IPS DF 6.9 (cell line): ENCODE data around the gene ISL1.
A peak's percentile ranks its signal among the peaks of the same experiment; 100 is the strongest.

ENCODE experiments used
- DNase-seq: peaks from one replicate; pipeline ENCODE4 v3.0.0-alpha.2; 2013; ENCODE audit warnings: low read depth, low spot score
- H3K27ac ChIP-seq: one replicate; pipeline ENCODE4 v1.5.1; 2013; ENCODE audit warnings: low read length, control low read depth
- H3K27me3 ChIP-seq: 2 replicates; pipeline ENCODE4 v1.6.1; 2013; ENCODE audit warnings: mild to moderate bottlenecking, low read length; ENCODE audit not compliant: control insufficient read depth, insufficient read depth
- H3K36me3 ChIP-seq: 2 replicates; pipeline ENCODE4 v1.6.1; 2013; ENCODE audit warnings: low read length; ENCODE audit not compliant: control insufficient read depth, insufficient read depth
- H3K4me1 ChIP-seq: 2 replicates; pipeline ENCODE4 v1.6.1; 2013; ENCODE audit warnings: low read length; ENCODE audit not compliant: control insufficient read depth, insufficient read depth
- H3K4me3 ChIP-seq: 2 replicates; pipeline ENCODE4 v1.5.1; 2013; ENCODE audit warnings: mild to moderate bottlenecking, low read length
- H3K9me3 ChIP-seq: 2 replicates; pipeline ENCODE4 v1.6.1; 2013; ENCODE audit warnings: low read length, inconsistent platforms; ENCODE audit not compliant: control insufficient read depth, insufficient read depth
- WGBS: extraction: QIAGEN DNeasy Blood & Tissue Kit; methylation state at CpG from one replicate; pipeline ENCODE4 v1.1.7; 2013; ENCODE audit warnings: mixed read lengths, missing lambda C conversion rate; ENCODE audit not compliant: insufficient read length, insufficient coverage; 5-methylcytosine and 5-hydroxymethylcytosine counted together

The ISL1 gene

DNA sequence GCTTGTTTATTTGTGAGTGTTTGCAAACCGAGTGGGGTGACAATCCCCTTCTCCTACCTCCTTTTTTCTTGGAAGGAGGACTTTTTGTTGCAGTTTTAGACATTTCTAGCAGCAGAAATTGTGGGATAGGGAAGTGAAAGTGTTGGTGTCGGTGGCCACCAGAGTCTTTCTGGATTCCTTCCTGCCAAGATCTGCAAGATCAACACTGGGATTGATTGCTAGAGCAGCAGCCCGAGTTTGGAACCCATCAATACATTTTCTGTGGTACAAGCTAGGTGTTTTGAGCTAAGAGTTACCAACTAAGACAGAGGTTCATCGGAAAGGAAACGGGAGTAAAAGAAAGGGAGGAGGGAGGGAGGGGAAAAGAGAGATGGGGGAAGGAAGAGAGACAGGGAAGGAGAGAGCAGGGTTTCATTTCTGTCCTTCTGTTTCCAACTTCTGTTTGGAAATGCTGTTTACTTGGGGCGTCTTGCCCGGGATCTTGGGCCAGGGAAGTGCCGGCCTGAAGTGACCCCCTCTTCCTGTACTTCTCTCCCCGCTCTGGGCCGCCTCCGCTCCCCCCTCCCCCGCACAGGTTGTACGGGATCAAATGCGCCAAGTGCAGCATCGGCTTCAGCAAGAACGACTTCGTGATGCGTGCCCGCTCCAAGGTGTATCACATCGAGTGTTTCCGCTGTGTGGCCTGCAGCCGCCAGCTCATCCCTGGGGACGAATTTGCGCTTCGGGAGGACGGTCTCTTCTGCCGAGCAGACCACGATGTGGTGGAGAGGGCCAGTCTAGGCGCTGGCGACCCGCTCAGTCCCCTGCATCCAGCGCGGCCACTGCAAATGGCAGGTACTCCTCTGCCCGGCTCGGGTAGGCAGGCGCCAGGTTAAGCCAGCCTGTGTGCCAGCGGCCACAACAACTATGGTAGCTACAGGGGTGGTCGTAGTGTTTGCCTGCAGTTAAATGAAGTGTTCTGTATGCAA is 4.0 kb downstream of the ISL1 start:
- Histone ChIP-seq H3K9me3 (no peaks in the 10 kb centered on the region), H3K27me3 (peaks cover 65% of the 10 kb centered on the region), H3K36me3 (no peaks in the 10 kb centered on the region), H3K4me3 (peak overlapping the region; percentile 18; the same call in 1 of the 2 replicates), H3K27ac (no peak overlapping the region), H3K4me1 (peaks cover 12% of the 10 kb centered on the region; the same call in 1 of the 2 replicates)
- no CpG with 5 or more reads among the region's 38 CpGs for WGBS
- no peak for DNase-seq

DNA sequence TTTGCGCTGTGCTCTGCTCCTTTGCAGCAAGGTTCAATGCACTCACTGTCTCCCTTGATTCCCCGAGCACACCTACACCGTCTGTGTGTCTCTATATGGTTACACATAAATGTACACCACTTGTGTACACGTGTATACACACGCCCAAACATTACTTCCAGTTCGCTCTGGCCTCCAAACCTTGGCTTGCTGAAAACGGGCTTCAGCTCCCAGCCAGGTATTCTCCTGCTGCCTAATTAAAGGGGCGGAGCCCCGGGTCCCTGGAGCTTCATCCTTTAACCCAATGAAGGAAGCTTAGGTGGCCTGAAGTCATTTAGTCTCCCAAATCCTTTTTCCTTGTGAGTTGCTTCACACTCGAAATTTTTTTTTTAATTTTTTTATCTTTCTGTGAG is 4.6 kb downstream of the ISL1 start:
- H3K4me1 ChIP-seq, result peaks cover 12% of the 10 kb centered on the region; the same call in 1 of the 2 replicates
- peak overlapping the region; percentile 18; the same call in 1 of the 2 replicates for H3K4me3 ChIP-seq
- H3K27ac ChIP-seq, result no peak overlapping the region
- no peaks in the 10 kb centered on the region for H3K36me3 ChIP-seq
- DNase-seq, result no peak
- H3K9me3 ChIP-seq, result no peaks in the 10 kb centered on the region
- H3K27me3 ChIP-seq, result peaks cover 65% of the 10 kb centered on the region
- no CpG with 5 or more reads among the region's 10 CpGs for WGBS

DNA sequence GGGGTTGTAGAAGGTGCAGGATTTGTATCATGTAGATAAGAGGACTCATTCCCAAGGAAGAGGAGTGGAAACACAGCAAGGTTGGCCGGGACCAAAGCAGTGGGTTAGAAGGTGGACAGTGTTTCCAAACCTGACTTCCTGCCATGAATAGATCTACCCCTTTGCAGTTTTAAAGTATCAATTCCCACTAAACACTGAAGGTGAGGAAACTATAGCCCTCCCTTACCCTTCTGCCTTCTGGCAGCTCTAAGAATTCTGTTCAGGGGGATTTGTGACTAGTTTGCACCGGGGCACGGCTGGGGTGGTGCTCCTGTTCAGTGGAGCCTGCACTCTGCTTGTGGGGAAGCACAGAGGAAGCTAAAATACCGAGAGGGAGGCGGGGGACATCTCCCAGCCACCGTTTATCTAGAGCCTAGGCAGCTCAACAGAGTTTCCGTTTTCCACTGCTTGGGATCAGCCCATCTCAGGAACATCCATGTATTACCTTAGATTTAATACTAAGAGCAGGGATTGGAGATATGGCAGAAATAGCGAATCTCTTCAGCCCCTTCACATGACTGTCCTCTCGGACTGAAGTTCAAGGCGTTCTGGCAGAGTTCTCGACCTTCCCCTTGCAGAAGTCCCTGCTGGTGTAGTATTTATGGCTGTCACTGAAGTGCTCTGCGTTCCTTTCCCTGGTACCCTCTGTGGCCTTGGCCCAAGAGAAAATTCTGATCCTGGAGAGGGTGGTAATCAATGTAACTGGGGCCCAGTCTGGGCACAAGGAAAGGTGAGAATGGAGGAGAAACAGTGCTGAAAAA is 5.4 kb downstream of the ISL1 start:
- peaks cover 10% of the 10 kb centered on the region; the same call in 1 of the 2 replicates for H3K4me1 ChIP-seq
- peaks cover 70% of the 10 kb centered on the region for H3K27me3 ChIP-seq
- H3K27ac ChIP-seq, result no peak overlapping the region
- no peaks in the 10 kb centered on the region for H3K9me3 ChIP-seq
- no peak overlapping the region for H3K4me3 ChIP-seq
- WGBS, result no CpG with 5 or more reads among the region's 12 CpGs
- no peak for DNase-seq
- no peaks in the 10 kb centered on the region for H3K36me3 ChIP-seq

DNA sequence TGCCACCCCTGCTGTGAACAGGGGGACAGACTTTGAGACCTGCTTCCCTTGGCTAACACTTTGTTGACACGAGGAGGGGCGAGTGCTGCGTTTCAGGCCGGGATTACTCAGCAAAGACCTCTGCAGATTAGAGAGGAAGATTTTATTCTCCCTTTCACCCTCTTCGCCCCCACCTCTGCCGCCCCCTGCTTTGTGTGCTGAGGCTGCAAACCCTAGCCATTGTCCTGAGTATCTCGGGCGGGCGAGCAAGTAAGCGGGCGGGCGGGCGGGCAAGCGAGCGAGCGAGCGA is 6.0 kb downstream of the ISL1 start:
- no peak overlapping the region for H3K27ac ChIP-seq
- peaks cover 69% of the 10 kb centered on the region for H3K27me3 ChIP-seq
- DNase-seq, result no peak
- H3K4me3 ChIP-seq, result no peak overlapping the region
- no peaks in the 10 kb centered on the region for H3K9me3 ChIP-seq
- WGBS, result no CpG with 5 or more reads among the region's 17 CpGs
- no peaks in the 10 kb centered on the region for H3K36me3 ChIP-seq
- peaks cover 10% of the 10 kb centered on the region; the same call in 1 of the 2 replicates for H3K4me1 ChIP-seq

DNA sequence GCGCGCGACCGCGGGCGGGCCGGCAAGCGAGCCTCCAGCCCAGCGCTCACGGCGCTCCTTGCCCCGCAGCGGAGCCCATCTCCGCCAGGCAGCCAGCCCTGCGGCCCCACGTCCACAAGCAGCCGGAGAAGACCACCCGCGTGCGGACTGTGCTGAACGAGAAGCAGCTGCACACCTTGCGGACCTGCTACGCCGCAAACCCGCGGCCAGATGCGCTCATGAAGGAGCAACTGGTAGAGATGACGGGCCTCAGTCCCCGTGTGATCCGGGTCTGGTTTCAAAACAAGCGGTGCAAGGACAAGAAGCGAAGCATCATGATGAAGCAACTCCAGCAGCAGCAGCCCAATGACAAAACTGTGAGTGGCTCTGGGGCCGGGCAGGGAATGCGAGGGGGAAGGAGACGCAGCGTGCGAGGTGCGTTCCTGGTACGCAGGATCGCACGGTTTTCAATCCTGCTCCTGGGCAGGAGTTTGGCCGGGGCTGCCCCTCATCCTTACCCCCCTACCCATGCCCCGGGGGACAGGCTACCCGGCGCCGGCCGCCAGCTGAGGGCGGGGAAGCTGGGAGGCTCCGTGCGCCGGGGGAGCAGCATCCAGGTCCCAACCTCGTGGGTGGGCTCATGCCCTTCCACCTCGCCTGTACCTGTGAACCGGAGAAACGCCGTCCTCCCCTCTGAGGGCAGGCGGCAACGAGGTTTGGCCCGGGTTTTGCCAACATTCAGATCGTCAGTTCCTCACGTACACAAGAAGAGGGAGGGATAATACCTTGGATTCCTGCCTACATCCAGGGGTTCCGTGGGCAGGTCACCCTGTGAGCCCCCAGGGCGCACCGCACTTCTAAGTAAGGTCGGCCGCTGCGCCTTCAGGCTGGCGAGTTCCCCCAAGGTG is 6.6 kb downstream of the ISL1 start:
- peaks cover 10% of the 10 kb centered on the region; the same call in 1 of the 2 replicates for H3K4me1 ChIP-seq
- H3K4me3 ChIP-seq, result peak overlapping the region; percentile 43; the same call in 1 of the 2 replicates
- no peaks in the 10 kb centered on the region for H3K36me3 ChIP-seq
- WGBS, result no CpG with 5 or more reads among the region's 68 CpGs
- no peak overlapping the region for H3K27ac ChIP-seq
- H3K27me3 ChIP-seq, result peaks cover 65% of the 10 kb centered on the region
- DNase-seq, result no peak
- H3K9me3 ChIP-seq, result no peaks in the 10 kb centered on the region

DNA sequence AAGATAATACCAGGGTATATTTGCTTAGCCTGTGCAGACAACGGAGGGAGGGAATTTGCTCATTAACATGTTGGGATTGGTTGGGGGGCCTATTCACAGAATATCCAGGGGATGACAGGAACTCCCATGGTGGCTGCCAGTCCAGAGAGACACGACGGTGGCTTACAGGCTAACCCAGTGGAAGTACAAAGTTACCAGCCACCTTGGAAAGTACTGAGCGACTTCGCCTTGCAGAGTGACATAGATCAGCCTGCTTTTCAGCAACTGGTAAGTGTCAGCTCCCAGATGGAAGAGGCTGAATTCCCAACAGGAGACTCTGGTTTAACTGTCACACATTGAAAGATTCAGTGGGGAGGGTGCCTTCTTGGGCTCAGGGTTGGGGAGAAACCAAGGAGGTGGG is 7.9 kb downstream of the ISL1 start:
- no peaks in the 10 kb centered on the region for H3K36me3 ChIP-seq
- DNase-seq, result no peak
- H3K27ac ChIP-seq, result no peak overlapping the region
- WGBS, result no CpG with 5 or more reads among the region's 5 CpGs
- H3K9me3 ChIP-seq, result no peaks in the 10 kb centered on the region
- no peak overlapping the region for H3K4me3 ChIP-seq
- peaks cover 13% of the 10 kb centered on the region for H3K4me1 ChIP-seq
- H3K27me3 ChIP-seq, result peaks cover 75% of the 10 kb centered on the region

DNA sequence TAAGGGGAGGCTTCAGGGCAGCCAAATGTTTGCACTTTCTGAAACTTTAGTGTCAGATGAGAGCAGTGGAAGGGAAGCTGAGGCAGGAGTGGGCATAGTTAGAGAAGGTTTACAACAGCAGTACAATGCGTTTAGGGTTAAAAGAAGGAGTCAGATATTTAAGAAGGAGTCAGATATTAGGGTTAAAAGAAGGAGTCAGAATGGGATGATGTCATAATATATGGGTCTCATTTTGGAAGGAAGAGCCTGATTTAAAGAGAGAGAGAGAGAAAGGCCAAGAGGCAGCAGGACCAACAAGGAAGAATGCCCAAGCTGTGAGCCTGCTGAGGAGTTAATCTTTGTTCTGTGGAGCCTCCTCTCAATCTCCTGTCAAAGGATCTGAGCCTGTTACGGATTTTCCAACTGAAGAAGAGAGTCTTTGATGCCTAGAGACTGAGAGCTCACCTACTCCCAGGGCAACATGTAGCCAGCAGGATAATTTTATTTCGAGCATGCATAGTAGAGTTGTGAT is 9.5 kb downstream of the ISL1 start:
- Histone ChIP-seq H3K4me1 (peaks cover 13% of the 10 kb centered on the region), H3K27ac (no peak overlapping the region), H3K4me3 (no peak overlapping the region), H3K36me3 (no peaks in the 10 kb centered on the region), H3K27me3 (peaks cover 76% of the 10 kb centered on the region), H3K9me3 (no peaks in the 10 kb centered on the region)
- no CpG with 5 or more reads among the region's 3 CpGs for WGBS
- DNase-seq, result no peak

DNA sequence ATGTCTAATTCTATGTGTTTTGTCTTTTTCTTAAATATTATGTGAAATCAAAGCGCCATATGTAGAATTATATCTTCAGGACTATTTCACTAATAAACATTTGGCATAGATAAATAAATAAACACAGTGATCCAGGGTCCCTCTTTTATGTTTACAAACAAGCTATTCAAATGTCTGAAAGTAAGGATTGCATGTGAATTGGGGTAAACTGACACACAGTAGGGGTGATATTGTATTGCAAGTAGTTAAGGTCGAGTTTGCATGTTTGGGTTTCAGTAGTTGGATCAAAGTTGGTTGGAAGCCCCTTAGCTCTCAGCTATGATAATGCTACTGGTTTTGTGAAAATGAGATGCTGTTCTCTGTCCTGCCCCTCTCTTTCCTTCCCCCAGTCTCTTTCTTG is 11.4 kb downstream of the ISL1 start:
- peaks cover 9% of the 10 kb centered on the region for H3K4me1 ChIP-seq
- H3K36me3 ChIP-seq, result no peaks in the 10 kb centered on the region
- H3K4me3 ChIP-seq, result no peak overlapping the region
- no peak for DNase-seq
- H3K27me3 ChIP-seq, result peaks cover 78% of the 10 kb centered on the region
- no peak overlapping the region for H3K27ac ChIP-seq
- H3K9me3 ChIP-seq, result no peaks in the 10 kb centered on the region
- no CpG with 5 or more reads among the region's 2 CpGs for WGBS

DNA sequence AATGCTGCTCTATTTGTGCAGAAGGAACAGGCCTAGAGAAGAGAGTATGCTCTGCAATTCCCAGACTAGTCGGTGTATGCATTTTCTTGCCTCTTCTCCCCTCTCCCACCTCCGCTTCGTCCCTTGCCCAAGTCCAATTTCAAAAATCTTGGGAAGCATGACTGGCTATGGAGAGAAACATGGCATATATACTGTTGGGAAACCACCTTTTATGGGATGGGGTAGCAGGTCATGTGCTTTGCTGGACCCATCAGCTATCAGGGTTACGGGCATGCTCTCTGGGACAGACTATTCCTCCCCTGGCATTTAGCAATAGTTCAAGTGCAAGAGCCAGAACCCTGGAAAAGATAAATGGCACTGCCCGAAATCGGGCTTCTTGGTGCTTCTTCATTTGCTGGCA is 12.0 kb downstream of the ISL1 start:
- Histone ChIP-seq H3K27ac (no peak overlapping the region), H3K4me3 (no peak overlapping the region), H3K4me1 (peaks cover 8% of the 10 kb centered on the region), H3K36me3 (no peaks in the 10 kb centered on the region), H3K27me3 (peaks cover 77% of the 10 kb centered on the region), H3K9me3 (no peaks in the 10 kb centered on the region)
- no peak for DNase-seq
- no CpG with 5 or more reads among the region's 6 CpGs for WGBS
